Neural cell (in vitro differentiated cells): ENCODE results near the gene SLC44A1.

Experiments used
- EP300 ChIP-seq: fragments of 450-650 bp; conservative IDR thresholded peaks from 2 replicates; pipeline ENCODE4 v1.6.1; 2014; ENCODE audit warnings: antibody characterized with exemption, mild to moderate bottlenecking, moderate library complexity; ENCODE audit not compliant: poor library complexity, severe bottlenecking
- EZH2 ChIP-seq: fragments of 200-600, 300-800 bp; shearing (Covaris generic), sonication (generic); IDR thresholded peaks from 2 replicates; pipeline ENCODE4 v1.6.1; 2014; ENCODE audit warnings: antibody characterized with exemption, low read length, borderline replicate concordance, mild to moderate bottlenecking; ENCODE audit not compliant: insufficient read depth, poor library complexity, severe bottlenecking
- POLR2AphosphoS5 ChIP-seq: IDR thresholded peaks from 2 replicates; pipeline ENCODE4 v1.6.1; 2012
- RAD21 ChIP-seq: fragments of 450-650 bp; conservative IDR thresholded peaks from 2 replicates; pipeline ENCODE4 v1.6.1; 2014; ENCODE audit warnings: antibody characterized with exemption, mild to moderate bottlenecking, moderate library complexity
- SMC3 ChIP-seq: fragments of 450-650 bp; conservative IDR thresholded peaks from 2 replicates; pipeline ENCODE4 v1.6.1; 2014; ENCODE audit warnings: antibody characterized with exemption, mild to moderate bottlenecking, moderate library complexity; ENCODE audit not compliant: poor library complexity
- TF ChIP-seq, protein P1 (sequence below): fragments of 450-650 bp; IDR thresholded peaks from 2 replicates; pipeline ENCODE4 v1.5.1; 2014; ENCODE audit warnings: antibody characterized with exemption, mild to moderate bottlenecking, moderate library complexity; ENCODE audit not compliant: poor library complexity, severe bottlenecking
- TF ChIP-seq, protein P2 (sequence below): IDR thresholded peaks from 2 replicates; pipeline ENCODE4 v1.6.1; 2012; ENCODE audit warnings: borderline replicate concordance

DNA sequence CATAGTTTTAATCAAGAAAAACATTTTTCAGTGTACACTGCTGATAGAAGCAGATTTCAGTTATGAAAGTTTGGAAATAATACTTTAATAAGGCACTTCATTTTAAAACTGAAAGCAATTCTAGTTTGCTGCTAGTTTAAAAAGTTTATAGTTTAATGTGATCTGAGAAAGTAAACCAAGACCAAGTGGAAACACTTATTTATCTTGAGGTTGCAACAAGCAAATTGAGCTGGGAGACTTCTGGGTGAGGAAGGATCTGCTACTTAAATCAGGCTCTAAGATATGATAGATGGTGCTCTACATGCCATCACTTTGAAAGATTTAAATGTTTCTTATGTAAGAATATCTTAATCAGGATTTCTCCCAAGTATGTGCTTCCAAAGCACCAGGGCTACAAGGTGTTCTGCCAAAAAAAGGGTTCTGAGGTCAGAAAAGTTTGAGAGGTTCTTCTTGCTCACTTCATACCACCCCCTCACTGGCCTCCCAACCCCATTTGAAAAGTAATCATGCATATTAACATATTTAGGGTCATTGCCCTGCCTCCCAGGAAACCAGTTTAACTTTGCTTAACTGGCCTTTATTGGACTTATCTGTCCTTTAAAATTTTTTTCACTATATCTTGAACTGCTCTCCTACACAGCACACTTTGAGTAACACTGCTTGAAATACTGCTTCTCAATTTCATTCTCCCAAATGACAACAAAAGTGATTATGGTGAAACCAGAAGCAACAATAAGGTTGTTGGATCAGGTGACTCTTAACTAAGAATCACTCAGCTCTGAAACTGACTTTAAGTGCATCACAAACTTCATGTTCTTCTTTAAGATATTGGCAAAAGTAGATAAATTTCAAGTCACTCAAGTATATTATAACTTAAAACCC is 15.5 kb downstream of the SLC44A1 start:
- TF ChIP-seq SMC3 (no peak), POLR2AphosphoS5 (no peak), RAD21 (no peak), EP300 (no peak), EZH2 (no peak)
- TF ChIP-seq, protein P1, sequence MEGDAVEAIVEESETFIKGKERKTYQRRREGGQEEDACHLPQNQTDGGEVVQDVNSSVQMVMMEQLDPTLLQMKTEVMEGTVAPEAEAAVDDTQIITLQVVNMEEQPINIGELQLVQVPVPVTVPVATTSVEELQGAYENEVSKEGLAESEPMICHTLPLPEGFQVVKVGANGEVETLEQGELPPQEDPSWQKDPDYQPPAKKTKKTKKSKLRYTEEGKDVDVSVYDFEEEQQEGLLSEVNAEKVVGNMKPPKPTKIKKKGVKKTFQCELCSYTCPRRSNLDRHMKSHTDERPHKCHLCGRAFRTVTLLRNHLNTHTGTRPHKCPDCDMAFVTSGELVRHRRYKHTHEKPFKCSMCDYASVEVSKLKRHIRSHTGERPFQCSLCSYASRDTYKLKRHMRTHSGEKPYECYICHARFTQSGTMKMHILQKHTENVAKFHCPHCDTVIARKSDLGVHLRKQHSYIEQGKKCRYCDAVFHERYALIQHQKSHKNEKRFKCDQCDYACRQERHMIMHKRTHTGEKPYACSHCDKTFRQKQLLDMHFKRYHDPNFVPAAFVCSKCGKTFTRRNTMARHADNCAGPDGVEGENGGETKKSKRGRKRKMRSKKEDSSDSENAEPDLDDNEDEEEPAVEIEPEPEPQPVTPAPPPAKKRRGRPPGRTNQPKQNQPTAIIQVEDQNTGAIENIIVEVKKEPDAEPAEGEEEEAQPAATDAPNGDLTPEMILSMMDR: no peak
- TF ChIP-seq, protein P2, sequence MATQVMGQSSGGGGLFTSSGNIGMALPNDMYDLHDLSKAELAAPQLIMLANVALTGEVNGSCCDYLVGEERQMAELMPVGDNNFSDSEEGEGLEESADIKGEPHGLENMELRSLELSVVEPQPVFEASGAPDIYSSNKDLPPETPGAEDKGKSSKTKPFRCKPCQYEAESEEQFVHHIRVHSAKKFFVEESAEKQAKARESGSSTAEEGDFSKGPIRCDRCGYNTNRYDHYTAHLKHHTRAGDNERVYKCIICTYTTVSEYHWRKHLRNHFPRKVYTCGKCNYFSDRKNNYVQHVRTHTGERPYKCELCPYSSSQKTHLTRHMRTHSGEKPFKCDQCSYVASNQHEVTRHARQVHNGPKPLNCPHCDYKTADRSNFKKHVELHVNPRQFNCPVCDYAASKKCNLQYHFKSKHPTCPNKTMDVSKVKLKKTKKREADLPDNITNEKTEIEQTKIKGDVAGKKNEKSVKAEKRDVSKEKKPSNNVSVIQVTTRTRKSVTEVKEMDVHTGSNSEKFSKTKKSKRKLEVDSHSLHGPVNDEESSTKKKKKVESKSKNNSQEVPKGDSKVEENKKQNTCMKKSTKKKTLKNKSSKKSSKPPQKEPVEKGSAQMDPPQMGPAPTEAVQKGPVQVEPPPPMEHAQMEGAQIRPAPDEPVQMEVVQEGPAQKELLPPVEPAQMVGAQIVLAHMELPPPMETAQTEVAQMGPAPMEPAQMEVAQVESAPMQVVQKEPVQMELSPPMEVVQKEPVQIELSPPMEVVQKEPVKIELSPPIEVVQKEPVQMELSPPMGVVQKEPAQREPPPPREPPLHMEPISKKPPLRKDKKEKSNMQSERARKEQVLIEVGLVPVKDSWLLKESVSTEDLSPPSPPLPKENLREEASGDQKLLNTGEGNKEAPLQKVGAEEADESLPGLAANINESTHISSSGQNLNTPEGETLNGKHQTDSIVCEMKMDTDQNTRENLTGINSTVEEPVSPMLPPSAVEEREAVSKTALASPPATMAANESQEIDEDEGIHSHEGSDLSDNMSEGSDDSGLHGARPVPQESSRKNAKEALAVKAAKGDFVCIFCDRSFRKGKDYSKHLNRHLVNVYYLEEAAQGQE: no peak
